ENCODE measurements around the gene BACE2.
"Not testable (repeated sequence)": the region's sequence is repeated elsewhere in the genome, so short reads cannot be mapped to it uniquely, and the experiment has no call there.

The BACE2 gene

GRCh38 chr21:41186755-41187536, 19.0 kb downstream of the BACE2 start:
- no peak for DNase-seq

- no peak for DNase-seq
Observed at GRCh38 chr21:41187537-41188025, 19.6 kb downstream of the BACE2 start.

- no peak for DNase-seq
Observed at GRCh38 chr21:41188486-41189149, 20.7 kb downstream of the BACE2 start.

- no peak for DNase-seq
Observed at GRCh38 chr21:41189150-41189745, 21.3 kb downstream of the BACE2 start.

- DNase-seq: not testable (repeated sequence)
Observed at GRCh38 chr21:41192552-41192951, 24.6 kb downstream of the BACE2 start.

- no peak for DNase-seq
Observed at GRCh38 chr21:41195311-41195710, 27.4 kb downstream of the BACE2 start.

GRCh38 chr21:41196993-41197392, 29.0 kb downstream of the BACE2 start:
- no peak for DNase-seq

GRCh38 chr21:41197582-41197981, 29.6 kb downstream of the BACE2 start:
- no peak for DNase-seq

- not testable (repeated sequence) for DNase-seq
Observed at GRCh38 chr21:41198647-41199046, 30.7 kb downstream of the BACE2 start.

GRCh38 chr21:41199123-41199522, 31.2 kb downstream of the BACE2 start:
- no peak for DNase-seq

GRCh38 chr21:41199588-41199987, 31.6 kb downstream of the BACE2 start:
- DNase-seq: no peak

GRCh38 chr21:41201385-41201784, 33.4 kb downstream of the BACE2 start:
- DNase-seq: no peak

GRCh38 chr21:41204736-41205135, 36.8 kb downstream of the BACE2 start:
- DNase-seq: no peak

- DNase-seq: no peak
Observed at GRCh38 chr21:41207401-41208375, 39.7 kb downstream of the BACE2 start.

GRCh38 chr21:41208376-41208763, 40.4 kb downstream of the BACE2 start:
- no peak for DNase-seq

- no peak for DNase-seq
Observed at GRCh38 chr21:41209016-41209619, 41.2 kb downstream of the BACE2 start.

GRCh38 chr21:41210426-41211059, 42.6 kb downstream of the BACE2 start:
- DNase-seq: no peak

- no peak for DNase-seq
Observed at GRCh38 chr21:41211060-41211805, 43.3 kb downstream of the BACE2 start.

GRCh38 chr21:41213021-41213420, 45.1 kb downstream of the BACE2 start:
- DNase-seq: no peak

- no peak for DNase-seq
Observed at GRCh38 chr21:41215856-41216408, 48.0 kb downstream of the BACE2 start.

- no peak for DNase-seq
Observed at GRCh38 chr21:41216486-41216885, 48.5 kb downstream of the BACE2 start.
